Right lobe of liver (tissue), 6 donors: Measurements from ENCODE around the gene PRRC1. TPM values are rescaled to one million over a fixed set of nuclear protein-coding genes. Genes with fewer than 3 reads are reported as not detected.

Experiments used
- ATAC-seq, 4 donors: fragments of 200-7000 bp; cut with Tn5 transposase; one replicate each; pipeline ENCODE4 v1.9.1; 2020; ENCODE audit warnings: mild to moderate bottlenecking in 4 of 4, moderate library complexity in 4 of 4
- DNase-seq, 3 donors: peaks; one replicate each; pipeline ENCODE4 v3.0.0-alpha.2; 2020
- H3K27ac ChIP-seq, 3 donors: fragments of 200-600 bp; one replicate each; pipeline ENCODE4 v1.8.0; 2022
- H3K27me3 ChIP-seq, 2 donors: fragments of 200-600 bp; one replicate each; pipeline ENCODE4 v1.8.0; 2022
- H3K36me3 ChIP-seq, 4 donors: fragments of 200-600 bp; sonication (generic) in 1 of 4; one replicate each; pipeline versions ENCODE4 v1.5.1 to v1.8.0; 2017 to 2022; ENCODE audit warnings: control low read depth in 1 of 4
- H3K4me1 ChIP-seq, 4 donors: fragments of 200-600 bp; sonication (generic) in 1 of 4; one replicate each; pipeline versions ENCODE4 v1.5.1 to v1.8.0; 2017 to 2022; ENCODE audit warnings: control low read depth in 1 of 4
- H3K4me3 ChIP-seq, 3 donors: fragments of 200-600 bp; one replicate each; pipeline ENCODE4 v1.8.0; 2022
- H3K9me3 ChIP-seq, 4 donors: fragments of 200-600 bp; sonication (generic) in 1 of 4; one replicate each; pipeline versions ENCODE4 v1.5.1 to v1.8.0; 2017 to 2022; ENCODE audit warnings: control low read depth in 1 of 4
- CTCF ChIP-seq, 4 donors: fragments of 200-600 bp in 3 of 4; fragments of 450-650 bp in 1 of 4; IDR thresholded peaks; one replicate each; pipeline versions ENCODE4 v1.5.1 to v1.8.0; 2016 to 2022; ENCODE audit warnings: antibody characterized with exemption in 4 of 4, mild to moderate bottlenecking in 2 of 4
- POLR2A ChIP-seq: fragments of 450-650 bp; IDR thresholded peaks from one replicate; pipeline ENCODE4 v1.6.1; 2017; ENCODE audit warnings: antibody characterized with exemption, mild to moderate bottlenecking
- WGBS: methylation state at CpG from one replicate; pipeline ENCODE4 v1.1.6; 2018; ENCODE audit warnings: low coverage, low lambda C conversion rate; ENCODE audit not compliant: insufficient coverage; ENCODE audit errors: missing lambda C conversion rate; 5-methylcytosine and 5-hydroxymethylcytosine counted together
- intact Hi-C, 2 donors: fragments of 100-400 bp; cut with DNase I; formaldehyde crosslinking; loops; one replicate each; pipeline versions ENCODE4 v1.11.2 to v1.14.1; 2022
- total RNA-seq, 6 experiments: library from RNA; depleted of rRNA in 2 of 6; stranded (reverse); fragments of >200 nt in 2 of 6; fragmentation: NEBNext Ultra II Directional in 3 of 6; extraction: Animal tissue kit (Norgen Biotek cat#: 25700) in 3 of 6; gene quantifications; one replicate each; pipeline versions ENCODE4 v1.1.0 to v1.2.4, GENCODE V29; 2016 to 2023
- donor health status: DM: no; HTN: yes; CAD: no.
- donor health status: DM: no; HTN: no; CAD: no.
- donor health status: DM: no; HTN: no; CAD: no.
- donor health status: DM: no; HTN: yes; CAD: no.
- donor health status: DM: no; HTN: yes; CAD: no.

The PRRC1 gene
- total RNA-seq, 6 experiments from 2014 or later, result 18.5 to 36.9 (median 31.4) TPM

- no peak for ATAC-seq
- H3K27ac ChIP-seq, result no peak overlapping the region
- TF ChIP-seq POLR2A (no peak), CTCF (IDR thresholded peaks at IDR 0.05) (no peak)
- intact Hi-C loops, result no loop called here
- no peaks in the 10 kb centered on the region for H3K27me3 ChIP-seq
- no peak overlapping the region for H3K4me3 ChIP-seq
- H3K36me3 ChIP-seq, result peaks cover 0 to 30% (median 11%) of the 10 kb centered on the region in 4 donors
- no peak for DNase-seq
- H3K4me1 ChIP-seq, result no peaks in the 10 kb centered on the region
- H3K9me3 ChIP-seq, result no peaks in the 10 kb centered on the region
- 56% methylated on average over 2 of the region's 2 CpGs for WGBS
Measured at GRCh38 chr5:127549551-127549950, 32.1 kb downstream of the PRRC1 start.

- Histone ChIP-seq H3K27me3 (no peaks in the 10 kb centered on the region), H3K4me1 (no peaks in the 10 kb centered on the region), H3K9me3 (no peaks in the 10 kb centered on the region), H3K4me3 (no peak overlapping the region), H3K27ac (no peak overlapping the region), H3K36me3 (peaks cover 0 to 30% (median 11%) of the 10 kb centered on the region in 4 donors)
- 95% methylated on average over 5 of the region's 5 CpGs for WGBS
- intact Hi-C loops, result no loop called here
- TF ChIP-seq POLR2A (no peak), CTCF (IDR thresholded peaks at IDR 0.05) (no peak)
- no peak for ATAC-seq
- no peak for DNase-seq
Measured at GRCh38 chr5:127550652-127551409, 33.4 kb downstream of the PRRC1 start.

GRCh38 chr5:127551410-127552041, 34.1 kb downstream of the PRRC1 start:
- no peaks in the 10 kb centered on the region for H3K9me3 ChIP-seq
- no peak overlapping the region for H3K4me3 ChIP-seq
- DNase-seq (no peak), ATAC-seq (no peak)
- no peak overlapping the region for H3K27ac ChIP-seq
- H3K4me1 ChIP-seq, result no peaks in the 10 kb centered on the region
- TF ChIP-seq CTCF (IDR thresholded peaks at IDR 0.05), result no peak
- no peak for TF ChIP-seq POLR2A
- H3K27me3 ChIP-seq, result no peaks in the 10 kb centered on the region
- peaks cover 0 to 30% (median 11%) of the 10 kb centered on the region in 4 donors for H3K36me3 ChIP-seq
- WGBS, result 95% methylated on average over 5 of the region's 9 CpGs
- intact Hi-C loops, result no loop called here

GRCh38 chr5:127555826-127556225, 38.4 kb downstream of the PRRC1 start:
- TF ChIP-seq POLR2A (no peak), CTCF (IDR thresholded peaks at IDR 0.05) (no peak)
- ATAC-seq (no peak), DNase-seq (no peak)
- no peaks in the 10 kb centered on the region for H3K27me3 ChIP-seq
- peaks cover 0 to 22% (median 8%) of the 10 kb centered on the region in 4 donors for H3K36me3 ChIP-seq
- H3K9me3 ChIP-seq, result no peaks in the 10 kb centered on the region
- H3K4me1 ChIP-seq, result no peaks in the 10 kb centered on the region
- 29% methylated on average over 1 of the region's 1 CpG for WGBS
- intact Hi-C loops, result no loop called here
- no peak overlapping the region for H3K27ac ChIP-seq
- no peak overlapping the region for H3K4me3 ChIP-seq
